ENCODE data around the gene STRAP.

The STRAP gene

GRCh38 chr12:15882118-15882971, at the start of gene STRAP:
STRAP (plus strand) TSS chr12:15882387; CDS start chr12:15882708, 321 bp downstream.
- peak; percentile 94 for DNase-seq (ENCODE audit: low read depth, low spot score)

GRCh38 chr12:15834575-15834974, 47.6 kb upstream of the STRAP start:
- DNase-seq (ENCODE audit: low read depth, low spot score): no peak

GRCh38 chr12:15837141-15837790, 44.9 kb upstream of the STRAP start:
- DNase-seq (ENCODE audit: low read depth, low spot score): no peak

- no peak for DNase-seq (ENCODE audit: low read depth, low spot score)
These were observed 43.1 kb upstream of the STRAP start for GRCh38 chr12:15839041-15839440.

GRCh38 chr12:15839682-15840081, 42.5 kb upstream of the STRAP start:
- DNase-seq (ENCODE audit: low read depth, low spot score): no peak

GRCh38 chr12:15842108-15842507, 40.1 kb upstream of the STRAP start:
- DNase-seq (ENCODE audit: low read depth, low spot score): no peak

- no peak for DNase-seq (ENCODE audit: low read depth, low spot score)
These were observed 35.3 kb upstream of the STRAP start for GRCh38 chr12:15846887-15847286.

- DNase-seq (ENCODE audit: low read depth, low spot score): no peak
These were observed 33.6 kb upstream of the STRAP start for GRCh38 chr12:15848606-15849005.

- DNase-seq (ENCODE audit: low read depth, low spot score): no peak
These were observed 31.1 kb upstream of the STRAP start for GRCh38 chr12:15851045-15851620.

GRCh38 chr12:15851919-15852318, 30.3 kb upstream of the STRAP start:
- DNase-seq (ENCODE audit: low read depth, low spot score): no peak

GRCh38 chr12:15852383-15852782, 29.8 kb upstream of the STRAP start:
- DNase-seq (ENCODE audit: low read depth, low spot score): no peak

- no peak for DNase-seq (ENCODE audit: low read depth, low spot score)
These were observed 28.3 kb upstream of the STRAP start for GRCh38 chr12:15853877-15854276.

GRCh38 chr12:15854916-15855315, 27.3 kb upstream of the STRAP start:
- DNase-seq (ENCODE audit: low read depth, low spot score): no peak

GRCh38 chr12:15855646-15856045, 26.5 kb upstream of the STRAP start:
- no peak for DNase-seq (ENCODE audit: low read depth, low spot score)

GRCh38 chr12:15856097-15856982, 25.8 kb upstream of the STRAP start:
- peak; percentile 68 for DNase-seq (ENCODE audit: low read depth, low spot score)

GRCh38 chr12:15858353-15858752, 23.8 kb upstream of the STRAP start:
- DNase-seq (ENCODE audit: low read depth, low spot score): no peak

- DNase-seq (ENCODE audit: low read depth, low spot score): no peak
These were observed 23.1 kb upstream of the STRAP start for GRCh38 chr12:15859116-15859515.

- no peak for DNase-seq (ENCODE audit: low read depth, low spot score)
These were observed 20.8 kb upstream of the STRAP start for GRCh38 chr12:15861404-15861803.

GRCh38 chr12:15862840-15863239, 19.3 kb upstream of the STRAP start:
- DNase-seq (ENCODE audit: low read depth, low spot score): no peak

GRCh38 chr12:15863372-15863771, 18.8 kb upstream of the STRAP start:
- DNase-seq (ENCODE audit: low read depth, low spot score): no peak

GRCh38 chr12:15863984-15864383, 18.2 kb upstream of the STRAP start:
- DNase-seq (ENCODE audit: low read depth, low spot score): no peak

- no peak for DNase-seq (ENCODE audit: low read depth, low spot score)
These were observed 14.0 kb upstream of the STRAP start for GRCh38 chr12:15868186-15868585.

Measured in smooth muscle cell of the brain vasculature (primary cell).